RWPE2 (cell line): ENCODE results near the gene DRC1.
A peak's percentile ranks its signal among the peaks of the same experiment; 100 is the strongest.

Experiments
- ATAC-seq: fragments of 200-7000 bp; cut with Tn5 transposase; 3 replicates; pipeline ENCODE4 v1.9.1; 2021; ENCODE audit warnings: low read depth
- DNase-seq: peaks from one replicate; pipeline ENCODE4 v3.0.0-alpha.2; 2020; ENCODE audit warnings: low spot score
- H3K27ac ChIP-seq: fragments of 450-650 bp; 2 replicates; pipeline ENCODE4 v1.5.1; 2017; ENCODE audit warnings: mild to moderate bottlenecking; ENCODE audit not compliant: poor library complexity, severe bottlenecking
- H3K27me3 ChIP-seq: fragments of 250-450 bp; sonication (Bioruptor Pico); 2 replicates; pipeline ENCODE4 v1.5.1; 2021; ENCODE audit warnings: mild to moderate bottlenecking, moderate library complexity; ENCODE audit not compliant: insufficient read depth, poor library complexity, severe bottlenecking
- H3K36me3 ChIP-seq: fragments of 250-450 bp; sonication (Bioruptor Pico); 2 replicates; pipeline ENCODE4 v1.5.1; 2020; ENCODE audit warnings: low read depth, mild to moderate bottlenecking, moderate library complexity
- H3K4me1 ChIP-seq: fragments of 250-450 bp; sonication (Bioruptor Pico); 2 replicates; pipeline ENCODE4 v1.5.1; 2021; ENCODE audit warnings: mild to moderate bottlenecking, moderate library complexity; ENCODE audit not compliant: insufficient read depth, poor library complexity, severe bottlenecking
- H3K4me3 ChIP-seq: fragments of 250-450 bp; sonication (Bioruptor Pico); 2 replicates; pipeline ENCODE4 v1.5.1; 2021; ENCODE audit warnings: mild to moderate bottlenecking, moderate library complexity; ENCODE audit not compliant: severe bottlenecking
- H3K9me3 ChIP-seq: fragments of 250-450 bp; sonication (Bioruptor Pico); 2 replicates; pipeline ENCODE4 v1.5.1; 2021; ENCODE audit warnings: mild to moderate bottlenecking, moderate library complexity; ENCODE audit not compliant: severe bottlenecking
- CTCF ChIP-seq: fragments of 450-650 bp; IDR thresholded peaks from one replicate; pipeline ENCODE4 v1.5.1; 2017; ENCODE audit warnings: mild to moderate bottlenecking, moderate library complexity; ENCODE audit not compliant: poor library complexity, severe bottlenecking

DRC1 gene

DNA sequence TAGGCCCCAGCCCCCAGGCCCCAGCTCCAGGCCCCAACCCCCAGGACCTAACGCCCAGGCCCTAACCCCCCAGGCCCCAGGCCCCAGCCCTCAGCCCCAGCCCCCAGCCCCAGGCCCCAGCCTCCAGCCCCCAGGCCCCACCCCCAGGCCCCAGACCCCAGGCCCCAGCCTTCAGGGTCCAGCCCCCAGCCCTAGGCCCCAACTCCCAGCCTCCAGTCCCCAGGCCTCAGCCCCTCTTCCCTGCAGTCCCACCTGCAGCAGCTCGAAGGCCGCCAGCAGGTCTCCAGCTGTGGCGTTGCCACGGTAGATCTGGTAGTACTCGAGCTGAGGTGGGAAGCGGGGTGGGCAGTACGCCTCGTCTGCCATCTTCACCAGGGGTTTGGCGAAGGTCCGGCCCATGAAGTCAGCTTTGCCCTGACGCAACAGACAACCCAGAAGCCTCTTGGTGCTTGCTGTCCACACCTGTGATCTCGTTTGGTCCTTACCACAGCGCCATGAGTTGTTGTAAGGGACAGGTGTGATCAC lies 72.6 kb downstream of the DRC1 start:
- no peak for TF ChIP-seq CTCF
- ATAC-seq (no peak), DNase-seq (no peak)
- H3K27me3 ChIP-seq = no peaks in the 10 kb centered on the region
- no peaks in the 10 kb centered on the region for H3K9me3 ChIP-seq
- no peak overlapping the region for H3K27ac ChIP-seq
- H3K4me3 ChIP-seq = no peak overlapping the region
- no peaks in the 10 kb centered on the region for H3K4me1 ChIP-seq
- H3K36me3 ChIP-seq = no peaks in the 10 kb centered on the region

DNA sequence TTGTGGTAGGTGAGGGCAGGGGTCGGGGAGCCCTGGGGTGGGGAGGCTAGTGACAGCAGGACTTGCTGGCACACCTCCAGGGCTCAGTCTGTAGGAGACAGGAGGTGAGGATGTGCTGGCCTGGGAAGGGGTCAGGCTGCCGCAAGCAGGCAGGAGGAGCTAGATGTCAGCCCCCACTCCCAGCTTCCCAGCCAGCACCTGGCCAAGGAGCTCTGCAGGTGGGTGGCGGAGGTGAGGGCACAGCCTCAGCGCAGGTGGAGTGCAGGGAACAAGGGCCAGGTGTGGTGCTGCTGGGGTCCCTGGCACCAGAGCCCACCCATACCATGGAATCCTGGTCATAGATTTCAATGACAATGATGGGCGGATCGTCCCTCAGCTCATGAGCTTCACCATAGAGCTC lies 73.3 kb downstream of the DRC1 start:
- no peak for TF ChIP-seq CTCF
- Histone ChIP-seq H3K9me3 (no peaks in the 10 kb centered on the region), H3K27ac (no peak overlapping the region), H3K4me3 (no peak overlapping the region), H3K27me3 (no peaks in the 10 kb centered on the region), H3K36me3 (no peaks in the 10 kb centered on the region), H3K4me1 (no peaks in the 10 kb centered on the region)
- DNase-seq = no peak
- no peak for ATAC-seq

GRCh38 chr2:26475832-26476501 lies 74.2 kb downstream of the DRC1 start:
- no peak overlapping the region for H3K27ac ChIP-seq
- no peaks in the 10 kb centered on the region for H3K9me3 ChIP-seq
- H3K36me3 ChIP-seq = no peaks in the 10 kb centered on the region
- no peak overlapping the region for H3K4me3 ChIP-seq
- no peaks in the 10 kb centered on the region for H3K27me3 ChIP-seq
- ATAC-seq = no peak
- TF ChIP-seq CTCF = no peak
- no peaks in the 10 kb centered on the region for H3K4me1 ChIP-seq
- no peak for DNase-seq

DNA sequence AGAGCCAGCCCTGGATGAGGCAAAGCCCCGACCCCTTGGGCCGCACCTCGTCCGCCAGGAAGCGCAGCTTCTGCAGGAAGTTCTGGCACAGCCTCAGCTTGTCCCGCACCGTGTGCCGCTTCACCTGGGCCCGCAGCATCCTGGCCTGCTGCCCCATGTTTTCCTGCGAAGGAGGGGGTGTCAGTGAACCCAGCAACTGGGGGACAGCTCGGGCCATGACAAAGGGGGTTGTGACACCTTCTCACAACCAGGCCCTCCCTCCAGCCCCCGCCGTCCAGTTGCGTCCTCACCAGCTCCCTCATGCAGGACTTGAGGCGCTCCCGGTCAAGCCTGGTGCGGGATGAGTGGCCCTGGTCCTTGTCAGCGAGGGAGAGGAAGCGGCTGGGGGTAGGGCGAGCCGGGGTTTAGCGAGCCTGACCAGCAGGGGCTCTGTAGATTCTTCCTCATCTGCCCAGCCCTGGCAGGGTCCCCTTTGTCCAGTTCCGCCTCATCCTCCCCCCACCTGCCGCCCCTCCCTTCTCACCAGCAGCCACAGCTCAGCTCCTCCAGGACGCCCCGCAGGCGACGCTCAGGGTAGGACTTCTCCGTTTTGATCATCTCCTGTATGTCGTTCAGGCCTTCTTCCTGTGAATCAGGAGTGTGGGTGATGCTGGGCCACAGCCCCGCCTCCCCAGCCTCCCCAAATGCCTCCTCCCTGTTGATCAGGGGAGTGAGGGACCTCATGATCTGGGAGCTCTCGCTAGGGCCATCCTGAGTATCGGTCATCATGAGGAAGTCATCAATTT lies 75.6 kb downstream of the DRC1 start:
- H3K4me1 ChIP-seq = no peaks in the 10 kb centered on the region
- H3K4me3 ChIP-seq = no peak overlapping the region
- no peaks in the 10 kb centered on the region for H3K36me3 ChIP-seq
- no peak for DNase-seq
- no peak overlapping the region for H3K27ac ChIP-seq
- ATAC-seq = no peak; the same call in 2 of the 3 replicates
- TF ChIP-seq CTCF = no peak
- no peaks in the 10 kb centered on the region for H3K27me3 ChIP-seq
- no peaks in the 10 kb centered on the region for H3K9me3 ChIP-seq

- Histone ChIP-seq H3K27ac (no peak within 1 kb of the TSS), H3K36me3 (no peaks in the 10 kb centered on the region), H3K4me3 (no peak within 1 kb of the TSS), H3K27me3 (no peaks in the 10 kb centered on the region), H3K4me1 (no peaks in the 10 kb centered on the region), H3K9me3 (no peaks in the 10 kb centered on the region)
- no peak for TF ChIP-seq CTCF
- DNase-seq (no peak), ATAC-seq (peak; percentile 67)
Observed at GRCh38 chr2:26477911-26478253, 76.2 kb downstream of the DRC1 start, which contains the start of gene OTOF. TSS of gene OTOF (minus strand) at chr2:26478124.
